Astrocyte of the cerebellum (primary cell): Measurements from ENCODE around the gene AFAP1.

Experiments used
- DNase-seq: peaks from one replicate; pipeline ENCODE4 v3.0.0-alpha.2; 2011; ENCODE audit warnings: low read depth
- H3K4me3 ChIP-seq: 2 replicates; pipeline ENCODE4 v1.5.1; 2011; ENCODE audit warnings: mild to moderate bottlenecking, low read depth, low read length, moderate library complexity
- CTCF ChIP-seq: IDR thresholded peaks from 2 replicates; pipeline ENCODE4 v1.5.1; 2012; ENCODE audit warnings: low read length, low read depth, moderate library complexity, mild to moderate bottlenecking; ENCODE audit errors: missing control alignments
- in situ Hi-C: cut with HindIII; loops from 2 replicates; pipeline ENCODE4 v1.10.0; 2017; ENCODE audit warnings: low sequenced_read_pairs

AFAP1 gene

GRCh38 chr4:7964459-7964858, 24.8 kb upstream of the AFAP1 start:
- DNase-seq = no peak
- in situ Hi-C loops = no loop called here
- H3K4me3 ChIP-seq = no peak overlapping the region
- no peak for TF ChIP-seq CTCF

DNA sequence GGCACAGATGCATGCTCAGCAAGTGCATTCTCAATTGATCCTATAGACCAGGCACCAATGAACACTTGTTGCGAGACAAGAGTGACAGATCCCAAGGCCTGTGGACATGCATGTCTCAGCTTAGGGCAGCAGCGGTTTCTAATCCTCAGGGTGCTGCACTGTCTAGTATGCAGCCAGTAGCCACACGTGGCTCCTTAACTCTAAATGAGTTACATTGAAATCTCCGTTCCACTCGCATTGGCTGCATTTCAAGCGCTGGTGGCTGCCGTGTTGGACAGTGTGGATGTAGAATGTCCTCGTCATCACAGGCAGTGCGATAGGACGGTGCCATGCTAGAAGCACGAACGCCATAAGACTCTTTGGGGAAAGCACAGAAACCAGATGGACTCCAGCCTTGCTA, 24.0 kb upstream of the AFAP1 start:
- DNase-seq = no peak
- no peak overlapping the region for H3K4me3 ChIP-seq
- in situ Hi-C loops = no loop called here
- no peak for TF ChIP-seq CTCF

DNA sequence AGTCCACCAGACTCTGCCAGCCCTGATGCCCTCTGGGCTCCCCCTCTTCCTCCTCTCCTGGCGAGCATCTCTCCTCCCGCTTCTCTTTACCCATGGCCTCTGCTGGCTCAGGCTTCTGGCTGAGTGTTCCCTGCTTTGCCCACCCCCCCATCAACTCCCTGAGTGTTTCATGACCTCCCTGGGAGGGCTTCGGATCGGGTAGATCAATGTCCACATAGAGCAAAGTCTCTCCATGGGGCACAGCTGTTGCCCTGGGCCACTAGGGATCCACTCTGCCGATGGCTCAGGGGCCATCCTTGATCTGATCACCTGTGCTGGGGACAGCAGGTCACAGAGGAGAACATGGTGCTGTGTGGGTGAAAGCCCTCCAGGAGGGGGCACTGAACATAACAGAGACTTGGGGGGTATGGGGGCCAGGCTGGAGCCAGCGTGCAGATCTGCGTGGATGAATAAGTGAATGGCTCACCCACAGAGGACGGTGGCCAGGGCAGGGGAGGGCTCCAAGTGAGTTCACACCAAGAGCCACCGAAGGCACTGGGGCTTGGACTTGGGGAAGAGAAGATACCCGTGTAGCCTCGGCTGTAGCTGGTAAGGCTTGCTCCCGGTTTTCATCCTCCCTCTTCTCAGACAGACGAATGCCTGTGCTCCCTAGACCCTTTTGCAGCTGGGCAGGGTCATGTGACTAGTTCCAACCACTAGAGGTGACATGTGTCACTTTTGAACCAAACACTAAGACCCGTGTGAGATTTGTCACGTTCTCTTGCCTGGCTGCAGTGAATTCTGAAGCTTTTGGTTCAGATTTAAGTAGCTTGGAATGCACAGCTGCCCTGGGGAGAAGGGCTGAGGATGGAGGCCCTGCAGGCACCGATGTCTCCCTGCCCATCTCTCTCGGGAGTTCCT, 23.2 kb upstream of the AFAP1 start:
- no peak for DNase-seq
- H3K4me3 ChIP-seq = no peak overlapping the region
- TF ChIP-seq CTCF = no peak
- in situ Hi-C loops = no loop called here

DNA sequence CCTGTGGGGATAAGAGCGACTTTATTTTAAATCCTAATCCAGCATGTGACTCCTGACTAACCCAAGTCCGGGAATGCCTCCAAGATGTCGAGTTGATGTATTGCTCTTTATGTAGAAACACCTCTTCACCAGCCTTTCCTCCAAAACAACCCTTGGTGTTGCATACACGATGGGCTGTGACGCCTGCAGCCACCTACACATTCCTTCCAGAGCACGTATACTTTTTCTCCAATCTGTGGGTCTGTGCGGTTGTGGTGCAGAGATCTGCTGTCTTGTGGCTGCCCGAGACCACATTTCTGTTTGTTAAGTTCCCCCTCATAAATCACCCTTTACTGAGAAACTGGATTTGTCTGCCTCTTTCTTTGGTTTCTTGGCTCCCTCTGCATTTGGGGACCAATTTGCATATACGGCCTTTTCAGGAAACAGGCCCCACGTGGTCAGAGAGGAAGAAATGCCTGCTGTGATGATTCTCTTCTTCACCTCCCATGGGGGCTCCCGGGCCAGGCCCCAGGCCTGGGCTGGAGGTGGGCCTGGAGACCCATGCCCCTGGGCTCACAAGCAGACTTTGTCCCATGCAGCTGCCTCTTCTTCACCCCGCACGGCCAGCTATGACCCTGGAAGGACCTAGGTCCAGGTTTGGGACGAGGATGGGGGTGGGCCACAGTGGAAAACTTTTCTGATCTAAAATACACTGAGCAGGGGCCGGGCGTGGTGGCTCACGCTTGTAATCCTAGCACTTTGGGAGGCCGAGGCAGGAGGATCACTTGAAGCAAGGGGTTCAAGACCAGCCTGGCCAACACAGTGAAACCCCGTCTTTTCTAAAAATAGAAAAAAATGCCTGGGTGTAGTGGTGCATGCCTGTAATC, 21.4 kb upstream of the AFAP1 start:
- peak; percentile 100 for DNase-seq
- no peak for TF ChIP-seq CTCF
- in situ Hi-C loops = no loop called here

GRCh38 chr4:7960017-7960789, 20.5 kb upstream of the AFAP1 start:
- in situ Hi-C loops = no loop called here
- no peak overlapping the region for H3K4me3 ChIP-seq
- no peak for TF ChIP-seq CTCF
- no peak for DNase-seq

More for the DNA sequence above, 21.4 kb upstream of the AFAP1 start:
- H3K4me3 ChIP-seq = no peak overlapping the region

GRCh38 chr4:7959078-7959477, 19.4 kb upstream of the AFAP1 start:
- peak; percentile 30 for TF ChIP-seq CTCF
- in situ Hi-C loops = no loop called here
- H3K4me3 ChIP-seq = no peak overlapping the region

More at GRCh38 chr4:7959078-7959477, 19.4 kb upstream of the AFAP1 start:
- DNase-seq = no peak
